Stimulated activated CD8-positive, alpha-beta memory T cell treated with anti-CD3 and anti-CD28 coated beads, Interleukin-4, amount 100 ng/mL, for 1 hour (primary cell): ENCODE data around the gene TSPAN11.
"Not testable (repeated sequence)": the region's sequence is repeated elsewhere in the genome, so short reads cannot be mapped to it uniquely, and the experiment has no call there.

ENCODE experiments used
- DNase-seq, 2 donors: peaks; one replicate each; pipeline ENCODE4 v3.0.0-alpha.2; 2020; ENCODE audit warnings: low read depth in 2 of 2, low spot score in 1 of 2

Gene TSPAN11

GRCh38 chr12:31000751-31001150 lies 74.2 kb downstream of the TSPAN11 start:
- DNase-seq: no peak

GRCh38 chr12:31001581-31002360 lies 75.2 kb downstream of the TSPAN11 start:
- no peak for DNase-seq

GRCh38 chr12:31002361-31002725 lies 75.8 kb downstream of the TSPAN11 start:
- DNase-seq: no peak

- no peak for DNase-seq
These were observed 76.5 kb downstream of the TSPAN11 start for GRCh38 chr12:31002999-31003398.

- DNase-seq: no peak
These were observed 77.5 kb downstream of the TSPAN11 start for GRCh38 chr12:31003861-31004640.

GRCh38 chr12:31004666-31005065 lies 78.1 kb downstream of the TSPAN11 start:
- no peak for DNase-seq

GRCh38 chr12:31005256-31005943 lies 78.9 kb downstream of the TSPAN11 start:
- no peak for DNase-seq

- no peak for DNase-seq
These were observed 79.4 kb downstream of the TSPAN11 start for GRCh38 chr12:31005944-31006361.

GRCh38 chr12:31006416-31007152 lies 80.0 kb downstream of the TSPAN11 start:
- DNase-seq: no peak

- no peak for DNase-seq
These were observed 80.6 kb downstream of the TSPAN11 start for GRCh38 chr12:31007153-31007495.

- DNase-seq: no peak
These were observed 81.2 kb downstream of the TSPAN11 start for GRCh38 chr12:31007636-31008175.

- no peak for DNase-seq
These were observed 81.8 kb downstream of the TSPAN11 start for GRCh38 chr12:31008241-31008761.

GRCh38 chr12:31008961-31009840 lies 82.7 kb downstream of the TSPAN11 start:
- DNase-seq: no peak

- no peak for DNase-seq
These were observed 83.4 kb downstream of the TSPAN11 start for GRCh38 chr12:31009976-31010375.

- DNase-seq: no peak
These were observed 84.8 kb downstream of the TSPAN11 start for GRCh38 chr12:31011336-31011735.

GRCh38 chr12:31011746-31012566 lies 85.4 kb downstream of the TSPAN11 start:
- no peak for DNase-seq

GRCh38 chr12:31012567-31012891 lies 86.0 kb downstream of the TSPAN11 start:
- DNase-seq: not testable (repeated sequence)

- no peak for DNase-seq
These were observed 88.7 kb downstream of the TSPAN11 start for GRCh38 chr12:31015215-31015614.

GRCh38 chr12:31016057-31016456 lies 89.5 kb downstream of the TSPAN11 start:
- DNase-seq: no peak
